BJ (cell line): ENCODE results near the gene NPM1. TPM values are rescaled to one million over a fixed set of nuclear protein-coding genes. Genes with fewer than 3 reads are reported as not detected.

Experiments used
- CTCF ChIA-PET: fragments of 350-600 bp; formaldehyde crosslinking; extraction: SDS; loops from one replicate; lab custom pipeline; 2021; ENCODE audit warnings: antibody characterized with exemption, inconsistent platforms; lab: Yijun Ruan, JAX
- POLR2A ChIA-PET: fragments of 300-600 bp; sonication (Branson Sonifier 250); formaldehyde crosslinking; extraction: SDS; loops from one replicate; lab custom pipeline; 2021; ENCODE audit warnings: antibody characterized with exemption; lab: Charles Lee
- DNase-seq: peaks from one replicate; pipeline ENCODE4 v3.0.0-alpha.2; 2011; ENCODE audit warnings: low read depth
- H3K27me3 ChIP-seq: 2 replicates; pipeline ENCODE4 v1.6.0; 2011; ENCODE audit warnings: low read length; ENCODE audit not compliant: control insufficient read depth, insufficient read depth
- H3K36me3 ChIP-seq: 2 replicates; pipeline ENCODE4 v1.5.1; 2011; ENCODE audit warnings: low read length; ENCODE audit not compliant: control insufficient read depth, insufficient read depth
- H3K4me3 ChIP-seq: 2 replicates; pipeline ENCODE4 v1.5.1; 2011; ENCODE audit warnings: low read depth, mild to moderate bottlenecking, control low read depth, low read length
- CTCF ChIP-seq: IDR thresholded peaks from 2 replicates; pipeline ENCODE4 v1.5.1; 2011; ENCODE audit warnings: low read depth, mild to moderate bottlenecking, control low read depth, inconsistent platforms, low read length, moderate library complexity; ENCODE audit not compliant: insufficient read depth
- polyA plus RNA-seq: library from polyadenylated mRNA; depleted of rRNA; stranded (reverse); fragments of >200 nt; gene quantifications from 2 replicates; pipeline ENCODE4 v1.2.3, GENCODE V29; 2011; rRNA removed
- small RNA-seq: library from RNA; depleted of rRNA; stranded (forward); fragments of <200 nt; gene quantifications from one replicate; pipeline ENCODE3, GENCODE V24; 2012; ENCODE audit warnings: low replicate concordance, low read depth; ENCODE audit not compliant: insufficient read length

NPM1 gene
- polyA plus RNA-seq, 1 experiment, result 2,997 TPM

- POLR2A ChIA-PET, result no interaction called here
- H3K27me3 ChIP-seq, result no peaks in the 10 kb centered on the region; the same call in none of the 2 replicates
- no peak for DNase-seq
- no peak overlapping the region for H3K4me3 ChIP-seq
- TF ChIP-seq CTCF, result no peak
- no peaks in the 10 kb centered on the region for H3K36me3 ChIP-seq
- CTCF ChIA-PET, result interaction anchor here (1.0 to 1.2 kb wide), 2 partner anchors 9 to 25 kb away, joined by 3 read pairs; no protein-coding TSS in a partner anchor
These were observed 66.3 kb downstream of the NPM1 start for GRCh38 chr5:171453988-171454387.

- no peak for TF ChIP-seq CTCF
- POLR2A ChIA-PET, result no interaction called here
- DNase-seq, result no peak
- CTCF ChIA-PET, result interaction anchor here (1.0 kb wide), 1 partner anchor 9 kb away, joined by 3 read pairs; no protein-coding TSS in a partner anchor
- Histone ChIP-seq H3K36me3 (no peaks in the 10 kb centered on the region), H3K4me3 (no peak overlapping the region), H3K27me3 (no peaks in the 10 kb centered on the region; the same call in none of the 2 replicates)
These were observed 66.9 kb downstream of the NPM1 start for GRCh38 chr5:171454549-171454948.

- no peak for DNase-seq
- CTCF ChIA-PET, result no interaction called here
- no peaks in the 10 kb centered on the region; the same call in none of the 2 replicates for H3K27me3 ChIP-seq
- POLR2A ChIA-PET, result no interaction called here
- no peak for TF ChIP-seq CTCF
- H3K4me3 ChIP-seq, result no peak overlapping the region
- no peaks in the 10 kb centered on the region for H3K36me3 ChIP-seq
These were observed 67.9 kb downstream of the NPM1 start for GRCh38 chr5:171455522-171455921.

- no peaks in the 10 kb centered on the region for H3K36me3 ChIP-seq
- no peak overlapping the region for H3K4me3 ChIP-seq
- no peak for DNase-seq
- no peaks in the 10 kb centered on the region; the same call in none of the 2 replicates for H3K27me3 ChIP-seq
- no peak for TF ChIP-seq CTCF
- ChIA-PET CTCF (no interaction called here), POLR2A (no interaction called here)
These were observed 69.7 kb downstream of the NPM1 start for GRCh38 chr5:171457208-171457981.

- DNase-seq, result no peak
- ChIA-PET CTCF (no interaction called here), POLR2A (no interaction called here)
- Histone ChIP-seq H3K27me3 (peaks cover 6% of the 10 kb centered on the region), H3K4me3 (no peak overlapping the region), H3K36me3 (no peaks in the 10 kb centered on the region)
- TF ChIP-seq CTCF, result no peak
These were observed 72.2 kb downstream of the NPM1 start for GRCh38 chr5:171459839-171460238.

Small RNAs within 50 kb of the gene (small RNA-seq; reads per million reads assigned to genes)
- gene AC091980.1 (not detected), gene MIR3912 (5.3 reads per million, percentile 63 among the genes with 10 or more reads in this experiment), gene RN7SL339P (not detected), gene SNORA70J (not detected)

Other genes starting within 250 kb of the NPM1 start
- not detected in 2 replicates for gene TLX3, start 78.6 kb upstream of the NPM1 start, polyA plus RNA-seq
- 0.04 TPM in 1 of 2 replicates, not detected in the other for gene FGF18, start 31.8 kb downstream of the NPM1 start, polyA plus RNA-seq